ENCODE measurements around the gene DIO2. TPM values are rescaled to one million over a fixed set of nuclear protein-coding genes. Genes with fewer than 3 reads are reported as not detected.

DIO2 gene
- total RNA-seq, 1 experiment from 2014 or later: 2.0 TPM

- Histone ChIP-seq H2AFZ (ENCODE audit: low read length) (no peak overlapping the region), H3K9me3 (ENCODE audit: low read length) (no peaks in the 10 kb centered on the region), H3K36me3 (ENCODE audit: low read depth, low read length) (no peaks in the 10 kb centered on the region), H4K20me1 (ENCODE audit: low read length) (no peaks in the 10 kb centered on the region), H3K27me3 (ENCODE audit: low read length) (no peaks in the 10 kb centered on the region), H3K4me2 (ENCODE audit: low read length) (peak overlapping the region; percentile 25; the same call in 1 of the 2 replicates), H3K9me2 (replicated peaks; ENCODE audit: low read length) (no peaks in the 10 kb centered on the region), H3K79me2 (ENCODE audit: low read length) (no peaks in the 10 kb centered on the region), H3F3A (ENCODE audit: low read length, unreplicated experiment) (no peaks in the 10 kb centered on the region), H3K9ac (ENCODE audit: low read length) (peak overlapping the region; percentile 33; the same call in 1 of the 2 replicates), H3K4me3 (ENCODE audit: low read length) (no peak overlapping the region), H3K4me1 (ENCODE audit: insufficient read depth, low read length) (peaks cover 17% of the 10 kb centered on the region), H3K27ac (ENCODE audit: low read length) (peak overlapping the region; percentile 81)
- TF ChIP-seq EZH2 (IDR thresholded peaks at IDR 0.05; ENCODE audit: low read length, unreplicated experiment) (no peak), EZH2phosphoT487 (IDR thresholded peaks at IDR 0.05; ENCODE audit: borderline replicate concordance, low read length) (no peak)
- DNase-seq (peak; percentile 83), ATAC-seq (peak; percentile 83)
- ChIA-PET CTCF (no interaction called here), POLR2A (ENCODE audit: unreplicated experiment) (no interaction called here)
- BruUV-seq (replicated peaks): no TSS peak
- intact Hi-C loops (cut with micrococcal nuclease): no loop called here
Observed at GRCh38 chr14:80150301-80150700, 61.0 kb downstream of the DIO2 start.

Measured in PC-3 (cell line).